HG03575 (cell line): ENCODE measurements around the gene KRAS.
"Not testable (repeated sequence)": the region's sequence is repeated elsewhere in the genome, so short reads cannot be mapped to it uniquely, and the experiment has no call there.

ENCODE experiments used
- ATAC-seq: cut with Tn5 transposase; IDR thresholded peaks from one replicate; pipeline ENCODE4 v1.9.1; 2021; ENCODE audit not compliant: unreplicated experiment, insufficient number of reproducible peaks, low FRiP score; ENCODE audit errors: extremely low read depth

KRAS gene

GRCh38 chr12:25250744-25251730 is at the start of gene KRAS:
KRAS (minus strand) TSS chr12:25250929.
- ATAC-seq, result peak; percentile 32

GRCh38 chr12:25296381-25296780 is 45.7 kb upstream of the KRAS start:
- ATAC-seq, result no peak

- ATAC-seq, result no peak
Measured at GRCh38 chr12:25295361-25295760, 44.6 kb upstream of the KRAS start.

- no peak for ATAC-seq
Measured at GRCh38 chr12:25293653-25294052, 42.9 kb upstream of the KRAS start.

DNA sequence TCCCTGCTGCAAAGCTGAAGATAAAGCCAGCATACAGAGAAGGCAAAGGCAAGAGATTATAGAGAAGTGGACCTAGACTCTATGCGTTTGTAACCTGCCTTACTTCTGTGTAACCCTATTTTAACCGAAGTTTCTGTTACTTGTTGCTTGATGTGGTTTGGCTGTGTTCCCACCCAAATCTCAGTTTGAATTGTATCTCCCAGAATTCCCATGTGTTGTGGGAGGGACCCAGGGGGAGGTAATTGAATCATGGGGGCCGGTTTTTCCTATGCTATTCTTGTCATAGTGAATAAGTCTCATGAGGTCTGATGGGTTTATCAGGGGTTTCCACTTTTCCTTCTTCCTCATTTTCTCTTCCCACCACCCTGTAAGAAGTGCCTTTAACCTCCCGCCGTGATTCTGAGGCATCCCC is 42.1 kb upstream of the KRAS start:
- not testable (repeated sequence) for ATAC-seq

DNA sequence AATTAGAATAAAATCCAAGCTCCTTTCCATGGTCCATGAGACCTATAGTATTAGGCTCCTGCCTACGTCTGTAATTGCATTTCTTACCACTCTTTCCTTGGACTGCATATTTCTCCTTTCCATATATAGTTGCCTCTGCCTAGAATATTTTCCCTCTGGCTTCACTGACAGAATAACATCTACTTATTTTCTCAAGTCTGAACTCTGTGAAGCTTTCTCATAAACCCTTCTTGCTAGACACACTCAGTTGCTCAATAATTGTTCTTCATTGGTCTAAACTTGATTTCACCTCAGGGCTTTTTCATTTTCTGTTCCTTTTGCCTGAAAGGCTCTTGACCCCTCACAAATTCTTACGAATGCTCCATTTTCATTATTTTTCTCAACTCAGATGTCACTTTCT is 36.9 kb upstream of the KRAS start:
- no peak for ATAC-seq

DNA sequence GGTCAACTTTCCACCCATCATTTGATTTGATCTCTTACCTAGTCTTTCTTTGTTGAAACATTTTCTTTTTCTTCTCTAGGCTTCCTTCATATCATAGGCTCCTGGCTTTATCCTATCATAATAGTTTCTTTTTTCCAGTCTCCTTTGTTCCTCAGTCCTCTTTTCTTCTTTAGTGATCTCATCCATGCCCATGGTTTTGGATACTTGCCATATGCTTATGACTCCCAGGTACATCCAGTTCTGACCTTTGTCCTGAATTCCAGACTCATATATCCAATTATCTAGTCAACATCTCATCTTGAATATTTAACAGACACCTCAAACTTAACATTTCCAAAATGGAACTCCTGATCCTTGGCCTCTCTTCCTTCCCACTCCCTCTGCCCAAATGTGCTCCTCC is 36.1 kb upstream of the KRAS start:
- no peak for ATAC-seq

- no peak for ATAC-seq
Measured at GRCh38 chr12:25284024-25284423, 33.3 kb upstream of the KRAS start.

DNA sequence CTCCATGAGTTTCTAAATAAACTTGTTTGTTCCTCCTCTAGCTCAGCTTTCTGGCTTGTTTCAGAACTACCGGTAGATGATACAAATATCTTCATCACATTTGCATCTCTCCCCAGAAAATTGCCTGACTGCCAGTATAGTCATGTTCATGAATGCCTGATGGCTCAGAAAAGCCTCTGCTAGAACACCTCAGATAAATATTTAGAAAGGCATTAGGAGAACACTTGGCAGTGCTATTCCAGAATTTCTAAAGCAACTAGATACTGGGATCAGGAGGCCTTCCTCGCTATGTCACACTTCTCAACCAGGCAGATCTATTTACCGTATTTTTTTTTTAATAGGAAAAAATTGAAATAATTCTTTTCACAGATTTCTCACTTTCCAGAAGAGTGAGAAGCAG is 32.3 kb upstream of the KRAS start:
- ATAC-seq, result no peak

- ATAC-seq, result no peak
Measured at GRCh38 chr12:25280082-25280481, 29.4 kb upstream of the KRAS start.

DNA sequence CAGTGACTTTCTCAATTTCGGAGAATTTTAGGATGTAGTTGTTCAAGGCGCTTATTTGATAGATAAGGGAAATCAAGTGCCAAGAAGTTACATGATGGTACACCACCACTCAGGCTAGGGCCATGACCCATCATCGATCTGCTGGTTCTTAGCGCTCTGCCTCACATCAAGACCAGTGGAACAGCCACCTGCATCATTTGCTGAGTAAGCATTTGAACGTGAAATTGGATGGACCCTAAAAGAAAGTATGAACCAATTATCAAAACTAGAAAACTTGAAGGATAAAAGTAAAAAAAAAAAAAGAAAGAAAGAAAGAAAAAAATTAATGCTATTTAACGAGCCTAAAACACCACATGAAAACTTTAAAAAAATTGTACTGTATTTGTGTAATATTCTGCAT is 27.5 kb upstream of the KRAS start:
- no peak for ATAC-seq

DNA sequence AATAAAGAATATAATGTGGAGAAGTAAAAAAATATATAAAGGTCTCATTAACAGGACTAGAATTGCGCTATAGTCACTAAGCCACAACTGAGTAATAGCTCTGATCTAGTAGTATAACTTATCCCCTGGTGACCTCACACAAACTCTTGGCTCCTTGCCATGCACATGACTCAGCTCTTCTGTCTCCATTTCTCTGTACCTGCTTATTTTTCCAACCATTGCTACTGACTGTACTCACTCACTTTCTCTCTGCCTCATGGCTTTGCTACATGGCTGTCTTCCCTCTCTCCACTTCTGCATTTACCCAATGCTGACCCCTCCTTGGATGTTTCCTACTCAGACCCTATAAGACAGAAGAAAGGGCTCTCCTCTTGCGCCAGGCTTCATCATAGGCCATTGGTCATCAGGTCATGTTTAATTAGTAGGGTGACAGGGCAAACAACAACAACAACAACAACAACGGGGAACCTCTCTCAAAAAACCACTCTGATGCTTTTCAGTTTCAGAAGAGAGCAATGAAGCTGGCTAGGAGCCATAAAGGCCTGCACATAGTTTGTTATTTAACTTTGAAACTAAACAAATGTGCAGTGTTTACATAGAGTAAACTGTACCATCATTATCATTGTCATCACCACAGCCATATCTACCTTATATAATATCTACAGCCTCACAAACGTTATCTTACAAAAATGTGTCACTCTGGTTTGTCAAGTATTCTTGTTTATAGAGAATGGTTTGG is 25.6 kb upstream of the KRAS start:
- ATAC-seq, result no peak

DNA sequence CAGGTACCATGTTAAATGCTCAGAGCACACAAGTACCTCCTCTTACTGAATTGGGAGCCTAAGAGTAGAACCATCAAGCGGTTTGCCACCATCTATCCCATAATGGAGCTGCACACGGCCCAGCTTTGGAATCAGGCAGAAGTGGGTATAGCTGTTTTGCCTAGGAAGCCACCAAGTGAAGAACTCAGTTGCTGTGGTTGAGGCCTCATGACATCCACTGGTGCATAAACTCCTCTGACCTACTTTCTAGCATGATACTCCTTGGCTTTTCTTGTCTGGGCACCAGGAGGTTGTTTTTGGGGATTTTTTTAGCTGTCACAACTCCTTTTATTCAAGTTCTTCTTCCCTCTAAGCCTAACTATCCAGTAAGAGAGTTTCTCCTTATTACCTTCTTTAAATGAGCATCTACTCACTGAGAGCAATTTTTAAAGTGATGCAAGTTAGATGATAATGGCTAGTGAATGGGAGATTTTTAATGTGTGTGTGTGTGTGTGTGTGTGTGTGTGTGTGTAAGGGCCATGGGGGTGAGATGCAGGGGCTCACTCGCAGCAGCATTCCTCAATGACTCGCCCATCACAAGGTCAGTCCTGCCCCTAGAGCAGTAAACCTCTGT is 20.9 kb upstream of the KRAS start:
- ATAC-seq, result no peak

DNA sequence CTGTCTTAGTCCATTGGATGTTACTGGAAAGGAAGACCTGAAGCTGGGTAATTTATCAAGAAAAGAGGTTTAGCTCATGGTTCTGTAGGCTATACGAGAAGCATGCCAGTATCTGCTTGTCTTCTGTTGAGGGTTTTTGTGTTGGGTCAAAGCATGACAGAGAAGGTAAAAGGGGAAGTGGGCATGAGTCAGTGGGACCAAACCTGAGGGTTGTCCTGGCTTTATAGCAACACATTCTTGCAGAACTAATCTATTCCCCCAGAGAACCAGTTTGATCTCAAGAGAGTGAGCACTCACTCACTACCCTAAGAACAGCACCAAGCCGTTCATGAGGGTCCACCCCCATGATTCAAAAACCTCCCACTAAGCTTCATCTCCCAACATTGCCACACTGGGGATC is 19.0 kb upstream of the KRAS start:
- no peak for ATAC-seq

- no peak for ATAC-seq
Measured at GRCh38 chr12:25266497-25266896, 15.8 kb upstream of the KRAS start.

DNA sequence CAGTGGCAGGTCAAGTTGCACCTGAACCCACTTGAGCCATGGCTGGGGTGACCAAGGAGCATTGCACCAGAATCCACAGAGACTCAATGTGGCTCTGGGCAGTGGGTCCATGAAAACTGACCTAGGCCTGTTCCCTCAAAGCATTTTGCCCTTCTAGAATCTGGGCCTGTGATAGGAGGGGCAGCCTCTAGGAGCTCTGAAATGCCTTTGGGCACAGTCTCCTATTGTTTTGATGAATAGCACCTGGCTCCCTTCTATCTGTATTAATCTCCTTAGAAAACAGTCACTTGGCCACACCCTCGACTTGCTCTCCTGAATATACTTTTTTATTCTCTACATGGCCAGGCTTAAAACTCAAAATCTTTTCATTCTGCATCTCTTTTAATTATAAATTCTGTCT is 14.1 kb upstream of the KRAS start:
- ATAC-seq, result no peak

GRCh38 chr12:25264114-25264513 is 13.4 kb upstream of the KRAS start:
- ATAC-seq, result no peak

- ATAC-seq, result no peak
Measured at GRCh38 chr12:25263594-25263993, 12.9 kb upstream of the KRAS start.

GRCh38 chr12:25262389-25263074 is 11.8 kb upstream of the KRAS start:
- ATAC-seq, result no peak
